HS-5 (cell line): ENCODE results near the gene SPINK5.

Experiments
- DNase-seq: peaks from one replicate; pipeline ENCODE4 v3.0.0-alpha.2; 2012; ENCODE audit warnings: low read depth

The SPINK5 gene

DNA sequence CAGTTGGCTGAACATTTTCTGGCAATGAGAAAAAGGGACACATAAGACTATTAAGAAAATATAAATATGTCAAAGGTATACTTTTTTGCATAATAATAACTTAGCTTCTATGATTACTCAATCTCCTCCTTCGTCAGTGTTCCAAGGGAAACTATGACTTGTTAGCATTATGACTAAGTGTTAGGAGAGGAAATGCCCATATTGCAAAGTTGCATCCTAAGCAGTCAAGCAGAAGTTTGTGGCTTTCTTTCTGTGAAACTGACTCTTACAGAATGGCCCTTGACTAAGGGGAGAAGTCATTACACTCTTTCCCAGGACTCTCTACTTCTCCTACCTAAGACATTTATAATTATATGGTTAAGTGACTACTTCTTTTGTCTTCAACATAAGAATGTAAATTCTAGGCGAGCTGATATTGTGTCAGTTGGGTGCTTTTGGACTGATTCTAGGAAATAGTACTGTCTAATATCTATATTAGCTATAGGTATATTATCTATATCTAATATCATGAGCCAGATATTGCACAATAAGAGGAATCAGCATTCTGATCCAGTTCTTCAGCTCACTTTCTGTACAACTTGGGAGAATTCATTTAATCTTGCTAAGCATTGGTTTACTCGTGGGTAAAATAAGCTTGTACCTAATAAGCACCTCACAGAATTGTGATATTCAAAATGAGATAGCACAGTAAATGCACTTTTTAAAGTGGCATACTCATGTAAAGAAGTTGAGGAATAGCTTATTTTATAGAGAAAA is 122.6 kb downstream of the SPINK5 start:
- DNase-seq, result peak; percentile 75
